GM23248 (cell line): ENCODE measurements around the gene HERC4.

Source experiments
- EZH2 ChIP-seq: fragments of 200-600 bp; sonication (generic); IDR thresholded peaks from 2 replicates; pipeline ENCODE4 v1.6.1; 2018; ENCODE audit warnings: antibody characterized with exemption, mild to moderate bottlenecking; ENCODE audit not compliant: insufficient read depth, poor library complexity, severe bottlenecking
- EZH2phosphoT487 ChIP-seq: fragments of 200-600 bp; sonication (generic); IDR thresholded peaks from 2 replicates; pipeline ENCODE4 v1.6.1; 2018; ENCODE audit warnings: antibody characterized with exemption, moderate library complexity, mild to moderate bottlenecking, low read depth; ENCODE audit not compliant: insufficient read depth

DNA sequence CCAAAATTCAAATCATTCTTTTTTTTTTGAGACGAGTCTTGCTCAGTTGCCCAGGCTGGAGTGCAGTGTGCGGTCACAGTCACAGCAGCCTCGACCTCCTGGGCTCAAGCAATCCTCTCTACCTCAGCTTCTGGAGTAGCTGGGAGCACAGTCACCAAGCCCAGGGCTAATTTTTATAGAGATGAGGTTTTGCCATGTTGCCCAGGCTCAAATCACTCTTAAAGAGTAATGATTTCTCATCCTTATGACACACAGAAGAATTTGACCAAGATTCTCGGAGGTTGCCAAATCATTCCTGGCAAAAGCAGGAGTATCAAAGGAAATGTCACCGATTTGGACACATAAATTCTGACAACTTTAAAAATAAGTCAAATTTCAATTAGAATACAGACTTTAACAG, 151.5 kb downstream of the HERC4 start:
- TF ChIP-seq EZH2 = no peak
- TF ChIP-seq EZH2phosphoT487 = no peak
